Breast epithelium (tissue), 3 donors: ENCODE data around the gene EPB41L1.
"Not testable (repeated sequence)": the region's sequence is repeated elsewhere in the genome, so short reads cannot be mapped to it uniquely, and the experiment has no call there.

Experiments used
- CTCF ChIP-seq, 3 donors: fragments of 450-650 bp; IDR thresholded peaks; one replicate each; pipeline ENCODE4 v1.5.1; 2016 to 2017; ENCODE audit warnings: antibody characterized with exemption in 3 of 3, mild to moderate bottlenecking in 3 of 3, moderate library complexity in 3 of 3
- POLR2A ChIP-seq: fragments of 450-650 bp; IDR thresholded peaks from one replicate; pipeline ENCODE4 v1.6.1; 2016; ENCODE audit warnings: antibody characterized with exemption, mild to moderate bottlenecking, moderate library complexity

DNA sequence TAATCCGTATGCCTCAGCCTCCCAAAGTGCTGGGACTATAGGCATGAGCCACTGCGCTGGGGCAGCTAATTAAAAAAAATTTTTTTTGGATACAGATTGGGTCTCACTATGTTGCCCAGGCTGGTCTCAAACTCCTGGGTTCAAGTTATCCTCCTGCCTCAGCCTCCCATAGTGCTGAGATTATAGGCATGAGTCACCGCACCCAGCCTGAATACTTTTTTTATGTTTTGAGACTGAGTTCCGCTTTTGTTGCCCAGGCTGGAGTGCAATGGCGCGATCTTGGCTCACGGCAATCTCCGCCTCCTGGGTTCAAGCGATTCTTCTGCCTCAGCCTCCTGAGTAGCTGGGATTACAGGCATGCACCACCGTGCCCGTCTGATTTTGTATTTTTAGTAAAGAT lies 17.2 kb upstream of the EPB41L1 start:
- TF ChIP-seq CTCF (IDR thresholded peaks at IDR 0.05); POLR2A: not testable (repeated sequence)
